ENCODE results near the gene SUMF2. TPM values are rescaled to one million over a fixed set of nuclear protein-coding genes. Genes with fewer than 3 reads are reported as not detected.

The SUMF2 gene
- total RNA-seq, 1 donor from 2014 or later = 202 TPM

DNA sequence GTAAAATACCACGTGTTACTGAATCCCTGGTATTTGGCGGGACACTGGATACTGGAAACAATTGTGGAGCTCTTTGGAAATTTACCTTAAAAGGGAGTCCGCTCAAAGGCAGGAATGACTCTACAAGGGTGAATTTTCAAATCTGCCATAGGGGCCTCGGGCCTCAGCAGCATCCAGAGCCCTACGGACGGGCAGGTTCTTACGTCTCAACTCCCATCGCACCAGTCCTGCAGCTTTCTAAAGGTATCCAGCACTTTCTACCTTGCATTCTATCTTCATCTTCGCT, 13.1 kb upstream of the SUMF2 start:
- Mint-ChIP-seq H3K4me1 (ENCODE audit: unreplicated experiment) (peaks cover 42% of the 10 kb centered on the region), H3K9me3 (ENCODE audit: unreplicated experiment) (no peaks in the 10 kb centered on the region), H3K36me3 (ENCODE audit: unreplicated experiment) (peaks cover 14% of the 10 kb centered on the region), H3K27ac (ENCODE audit: unreplicated experiment) (peak overlapping the region; percentile 96), H3K4me3 (ENCODE audit: unreplicated experiment) (peak overlapping the region; percentile 96), H3K27me3 (ENCODE audit: unreplicated experiment) (no peaks in the 10 kb centered on the region)
- no peak for DNase-seq (ENCODE audit: extremely low spot score, unreplicated experiment)
- TF ChIP-seq, protein P1, sequence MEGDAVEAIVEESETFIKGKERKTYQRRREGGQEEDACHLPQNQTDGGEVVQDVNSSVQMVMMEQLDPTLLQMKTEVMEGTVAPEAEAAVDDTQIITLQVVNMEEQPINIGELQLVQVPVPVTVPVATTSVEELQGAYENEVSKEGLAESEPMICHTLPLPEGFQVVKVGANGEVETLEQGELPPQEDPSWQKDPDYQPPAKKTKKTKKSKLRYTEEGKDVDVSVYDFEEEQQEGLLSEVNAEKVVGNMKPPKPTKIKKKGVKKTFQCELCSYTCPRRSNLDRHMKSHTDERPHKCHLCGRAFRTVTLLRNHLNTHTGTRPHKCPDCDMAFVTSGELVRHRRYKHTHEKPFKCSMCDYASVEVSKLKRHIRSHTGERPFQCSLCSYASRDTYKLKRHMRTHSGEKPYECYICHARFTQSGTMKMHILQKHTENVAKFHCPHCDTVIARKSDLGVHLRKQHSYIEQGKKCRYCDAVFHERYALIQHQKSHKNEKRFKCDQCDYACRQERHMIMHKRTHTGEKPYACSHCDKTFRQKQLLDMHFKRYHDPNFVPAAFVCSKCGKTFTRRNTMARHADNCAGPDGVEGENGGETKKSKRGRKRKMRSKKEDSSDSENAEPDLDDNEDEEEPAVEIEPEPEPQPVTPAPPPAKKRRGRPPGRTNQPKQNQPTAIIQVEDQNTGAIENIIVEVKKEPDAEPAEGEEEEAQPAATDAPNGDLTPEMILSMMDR (IDR thresholded peaks at IDR 0.05) = no peak

DNA sequence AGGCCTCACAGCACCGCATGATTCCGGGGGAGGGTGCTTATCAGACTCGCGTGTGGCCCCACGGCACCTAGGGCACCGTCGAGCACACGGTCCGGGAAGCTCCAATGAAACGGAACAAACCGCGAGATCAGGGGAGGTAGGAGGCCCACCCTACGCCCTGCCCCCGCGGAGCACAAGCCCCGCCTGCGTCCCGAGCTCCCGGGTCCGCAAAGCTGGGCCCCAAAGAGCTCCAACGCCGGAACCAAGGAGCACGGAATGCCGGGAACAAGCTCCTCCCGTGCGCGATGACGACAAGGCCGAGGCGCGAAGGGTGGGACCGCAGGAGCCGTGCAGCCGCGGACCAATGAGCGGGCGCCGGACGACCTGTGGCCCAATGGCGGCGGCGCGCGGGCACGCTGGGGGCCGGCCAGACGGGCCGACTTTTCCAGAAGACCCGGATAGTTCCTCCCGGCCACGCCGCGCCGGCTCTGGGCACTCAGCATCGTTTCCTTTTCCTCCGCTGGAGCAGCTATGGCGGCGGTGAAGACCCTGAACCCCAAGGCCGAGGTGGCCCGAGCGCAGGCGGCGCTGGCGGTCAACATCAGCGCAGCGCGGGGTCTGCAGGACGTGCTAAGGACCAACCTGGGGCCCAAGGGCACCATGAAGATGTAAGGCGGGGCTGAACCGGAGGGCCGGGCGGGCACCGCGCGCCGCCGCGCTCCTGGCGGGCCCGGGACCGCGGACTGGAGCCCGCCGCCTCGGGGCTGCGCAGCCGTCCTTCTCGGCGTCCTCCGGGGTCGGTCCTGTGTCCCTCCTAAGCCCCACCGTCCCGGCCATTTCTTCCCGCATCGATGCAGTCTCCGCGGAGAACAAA, 12.5 kb upstream of the SUMF2 start, which contains the start of the genes CCT6A and PSPH:
Gene CCT6A (plus strand): TSS at position 427 of the 853 bp plus-strand sequence. CDS start 84 bp downstream, at position 511.
Gene PSPH (minus strand): TSS at position 106 of the 853 bp plus-strand sequence. CDS start 30,232 bp downstream, outside the sequence.
- peak; percentile 99 for DNase-seq (ENCODE audit: extremely low spot score, unreplicated experiment)
- Mint-ChIP-seq H3K9me3 (ENCODE audit: unreplicated experiment) (no peaks in the 10 kb centered on the region), H3K27me3 (ENCODE audit: unreplicated experiment) (no peaks in the 10 kb centered on the region), H3K4me3 (ENCODE audit: unreplicated experiment) (peak within 1 kb of the TSS; percentile 96), H3K36me3 (ENCODE audit: unreplicated experiment) (peaks cover 16% of the 10 kb centered on the region), H3K27ac (ENCODE audit: unreplicated experiment) (peak within 1 kb of the TSS; percentile 96), H3K4me1 (ENCODE audit: unreplicated experiment) (peaks cover 40% of the 10 kb centered on the region)
- TF ChIP-seq, protein P1 (IDR thresholded peaks at IDR 0.05) = no peak

DNA sequence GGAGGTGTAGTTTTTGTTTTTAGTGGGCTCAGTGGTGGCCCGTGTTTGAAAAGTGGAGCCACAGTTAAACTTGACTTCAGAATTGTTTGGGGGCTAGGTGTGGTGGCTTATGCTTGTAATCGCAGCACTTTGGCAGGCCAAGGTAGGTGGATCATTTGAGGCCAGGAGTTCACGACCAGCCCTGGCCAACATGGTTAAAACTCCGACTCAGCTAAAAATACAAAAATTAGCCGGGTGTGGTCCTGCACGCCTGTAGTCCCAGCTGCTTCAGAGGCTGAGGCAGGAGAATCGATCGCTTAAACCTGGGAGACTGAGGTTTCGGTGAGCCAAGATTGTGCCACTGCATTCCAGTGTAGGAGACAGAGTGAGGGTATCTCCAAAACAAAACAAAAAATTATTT, 10.7 kb upstream of the SUMF2 start:
- DNase-seq (ENCODE audit: extremely low spot score, unreplicated experiment) = no peak
- Mint-ChIP-seq H3K4me3 (ENCODE audit: unreplicated experiment) (peak overlapping the region; percentile 22), H3K36me3 (ENCODE audit: unreplicated experiment) (peaks cover 27% of the 10 kb centered on the region), H3K9me3 (ENCODE audit: unreplicated experiment) (no peaks in the 10 kb centered on the region), H3K4me1 (ENCODE audit: unreplicated experiment) (peaks cover 27% of the 10 kb centered on the region), H3K27me3 (ENCODE audit: unreplicated experiment) (no peaks in the 10 kb centered on the region), H3K27ac (ENCODE audit: unreplicated experiment) (peak overlapping the region; percentile 56)
- TF ChIP-seq, protein P1 (IDR thresholded peaks at IDR 0.05) = no peak

DNA sequence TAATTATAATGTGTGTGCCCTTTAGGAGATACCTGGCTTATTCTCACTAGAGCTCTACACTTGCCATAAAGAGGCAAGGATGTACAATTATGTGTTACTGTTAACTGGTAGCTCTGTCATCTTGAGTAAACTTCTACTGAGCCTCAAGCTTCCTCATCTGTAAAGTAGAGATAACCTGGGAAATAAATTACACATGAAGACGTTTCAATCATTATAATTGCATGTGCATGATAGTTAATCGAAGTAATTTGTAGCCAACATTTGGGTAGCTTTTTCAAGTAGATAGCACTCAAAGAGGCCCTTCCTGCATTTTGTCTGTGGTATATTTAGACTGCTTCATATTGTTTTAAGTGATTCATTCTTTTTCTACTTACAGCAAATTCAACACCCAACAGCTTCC, 10.1 kb upstream of the SUMF2 start:
- H3K36me3 Mint-ChIP-seq (ENCODE audit: unreplicated experiment) = peaks cover 32% of the 10 kb centered on the region
- peaks cover 21% of the 10 kb centered on the region for H3K4me1 Mint-ChIP-seq (ENCODE audit: unreplicated experiment)
- no peak overlapping the region for H3K27ac Mint-ChIP-seq (ENCODE audit: unreplicated experiment)
- no peaks in the 10 kb centered on the region for H3K27me3 Mint-ChIP-seq (ENCODE audit: unreplicated experiment)
- no peaks in the 10 kb centered on the region for H3K9me3 Mint-ChIP-seq (ENCODE audit: unreplicated experiment)
- DNase-seq (ENCODE audit: extremely low spot score, unreplicated experiment) = no peak
- TF ChIP-seq, protein P1 (IDR thresholded peaks at IDR 0.05) = no peak
- H3K4me3 Mint-ChIP-seq (ENCODE audit: unreplicated experiment) = peak overlapping the region; percentile 35

DNA sequence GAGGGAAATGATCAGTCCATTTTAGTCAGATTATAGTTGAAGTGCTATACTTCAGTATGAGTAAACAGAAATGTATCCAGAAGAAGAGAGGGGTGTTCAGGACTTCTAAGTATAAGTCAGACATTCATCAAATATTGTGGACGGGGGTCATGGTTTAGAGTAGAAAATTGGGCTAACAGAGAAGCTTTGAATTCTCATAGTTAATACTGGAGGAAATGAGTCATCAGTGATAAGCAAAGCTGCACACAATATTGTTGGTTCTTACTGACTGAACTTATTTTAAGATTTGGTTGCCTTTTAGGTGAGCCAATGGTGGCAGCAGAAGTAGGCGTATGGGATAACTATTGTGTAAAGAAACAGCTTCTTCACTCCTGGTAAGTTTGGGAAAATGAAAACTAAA, 1.7 kb upstream of the SUMF2 start:
- Mint-ChIP-seq H3K4me1 (ENCODE audit: unreplicated experiment) (peaks cover 18% of the 10 kb centered on the region), H3K36me3 (ENCODE audit: unreplicated experiment) (peaks cover 38% of the 10 kb centered on the region), H3K27me3 (ENCODE audit: unreplicated experiment) (no peaks in the 10 kb centered on the region), H3K9me3 (ENCODE audit: unreplicated experiment) (no peaks in the 10 kb centered on the region), H3K27ac (ENCODE audit: unreplicated experiment) (no peak overlapping the region), H3K4me3 (ENCODE audit: unreplicated experiment) (no peak overlapping the region)
- TF ChIP-seq, protein P1 (IDR thresholded peaks at IDR 0.05) = no peak
- no peak for DNase-seq (ENCODE audit: extremely low spot score, unreplicated experiment)
